T-helper 1 cell treated with Interleukin-12 subunit alpha and Interleukin-12 subunit beta and Interleukin-4 antibody, amounts not matched to agents 30 ng/mL and 1 ng/mL, for 36 hours (primary cell): ENCODE data around the gene ANKRD1. TPM values are rescaled to one million over a fixed set of nuclear protein-coding genes. Genes with fewer than 3 reads are reported as not detected.

ENCODE experiments used
- intact Hi-C: fragments of 100-400 bp; cut with micrococcal nuclease; formaldehyde crosslinking; loops from one replicate; pipeline ENCODE4 v1.15.1; 2024
- total RNA-seq: library from RNA; stranded (reverse); gene quantifications from 2 replicates; pipeline ENCODE4 v1.2.3, GENCODE V29; 2022

Gene ANKRD1
- total RNA-seq, 1 donor from 2014 or later: not detected

DNA sequence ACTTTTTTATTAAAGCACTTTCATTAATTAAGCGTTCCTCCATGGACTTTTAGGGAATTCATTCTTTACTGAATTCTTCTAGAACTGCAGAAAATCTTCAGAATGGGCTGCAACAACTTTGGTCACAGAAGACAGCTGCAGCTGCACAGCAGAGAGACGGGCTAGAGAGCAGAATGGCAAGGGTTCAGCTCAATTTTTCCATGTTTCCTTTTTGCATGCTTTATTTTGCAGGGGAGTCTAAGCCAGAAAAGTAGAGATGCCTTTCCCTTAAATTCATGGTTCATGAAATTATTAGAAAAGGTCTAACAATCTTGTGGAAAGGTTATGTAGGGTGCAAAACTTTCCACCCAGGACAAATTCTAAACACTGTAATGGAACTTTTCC lies 15.4 kb upstream of the ANKRD1 start:
- intact Hi-C loops: no loop called here

DNA sequence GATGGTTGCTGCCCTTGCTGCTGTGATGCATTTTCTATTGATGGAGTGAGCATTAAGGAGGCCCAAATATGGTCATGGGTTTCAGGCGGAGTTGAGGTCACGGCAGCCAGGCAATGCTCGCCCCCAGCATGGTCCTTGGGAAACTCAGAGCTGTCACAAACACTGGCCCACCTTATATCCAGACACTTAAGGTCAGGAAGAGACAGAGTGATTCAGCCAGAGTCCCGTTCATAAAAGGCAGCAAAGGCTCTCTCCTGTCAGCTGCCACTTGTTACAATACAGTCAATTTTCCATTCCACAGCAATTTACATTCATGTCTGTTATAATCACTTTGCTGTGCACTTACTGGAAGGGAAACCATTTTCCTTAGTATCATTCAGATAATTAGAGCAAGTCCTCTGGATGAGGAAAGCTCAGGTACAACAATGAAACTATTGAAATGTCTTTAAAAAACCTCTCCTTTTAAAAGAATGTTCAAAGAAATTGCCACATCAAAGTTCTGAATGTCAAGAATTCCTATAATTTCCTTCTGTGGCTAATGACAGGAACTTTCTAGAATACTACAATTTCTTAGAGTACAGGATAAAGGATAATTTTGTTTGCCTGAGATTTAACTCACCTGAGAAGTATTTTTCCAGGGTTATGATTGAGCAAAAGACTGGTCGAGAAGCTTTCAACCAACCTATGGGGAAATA lies 14.8 kb upstream of the ANKRD1 start:
- intact Hi-C loops: no loop called here

DNA sequence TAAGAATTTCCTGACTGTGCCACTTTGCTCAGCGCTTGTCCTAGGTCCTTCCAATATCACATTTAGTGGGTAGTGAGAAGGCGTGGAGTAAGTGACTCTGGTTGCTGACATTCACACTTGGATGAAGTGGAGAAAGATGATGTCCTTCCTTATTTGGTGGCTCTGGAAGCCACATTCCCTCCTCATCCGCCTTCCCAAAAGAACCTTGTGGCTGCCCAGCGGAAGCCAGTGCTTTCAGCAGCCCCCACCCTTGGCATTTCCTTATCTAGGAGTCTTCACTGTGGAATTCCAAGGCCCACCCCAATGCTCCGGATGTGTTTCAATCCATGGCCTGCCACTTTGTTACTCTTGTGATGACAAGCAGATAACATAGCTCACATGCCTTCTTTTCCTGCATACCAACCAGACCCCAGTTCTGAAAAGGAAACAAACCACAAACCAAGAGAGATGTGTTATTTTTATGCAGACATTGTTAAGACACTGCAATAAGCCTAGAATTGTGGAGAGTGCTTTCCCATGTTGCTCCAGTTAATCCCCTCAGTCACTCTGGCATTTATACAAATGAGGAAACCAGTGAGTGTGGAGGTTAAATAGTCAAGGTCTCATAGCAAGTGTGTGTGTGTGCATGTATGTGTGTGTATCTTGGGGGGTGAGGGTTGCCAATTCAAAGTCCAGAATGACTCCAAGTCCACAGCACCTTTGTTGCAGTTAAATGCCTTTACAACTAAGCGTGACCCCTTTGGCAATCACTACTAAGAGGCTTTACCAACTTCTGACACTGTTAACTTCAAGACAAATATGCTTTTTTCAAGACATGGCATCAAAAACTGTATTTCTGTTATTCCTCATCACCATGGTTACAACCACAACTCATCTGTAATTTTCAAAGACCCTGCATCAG lies 10.3 kb upstream of the ANKRD1 start:
- intact Hi-C loops: no loop called here

DNA sequence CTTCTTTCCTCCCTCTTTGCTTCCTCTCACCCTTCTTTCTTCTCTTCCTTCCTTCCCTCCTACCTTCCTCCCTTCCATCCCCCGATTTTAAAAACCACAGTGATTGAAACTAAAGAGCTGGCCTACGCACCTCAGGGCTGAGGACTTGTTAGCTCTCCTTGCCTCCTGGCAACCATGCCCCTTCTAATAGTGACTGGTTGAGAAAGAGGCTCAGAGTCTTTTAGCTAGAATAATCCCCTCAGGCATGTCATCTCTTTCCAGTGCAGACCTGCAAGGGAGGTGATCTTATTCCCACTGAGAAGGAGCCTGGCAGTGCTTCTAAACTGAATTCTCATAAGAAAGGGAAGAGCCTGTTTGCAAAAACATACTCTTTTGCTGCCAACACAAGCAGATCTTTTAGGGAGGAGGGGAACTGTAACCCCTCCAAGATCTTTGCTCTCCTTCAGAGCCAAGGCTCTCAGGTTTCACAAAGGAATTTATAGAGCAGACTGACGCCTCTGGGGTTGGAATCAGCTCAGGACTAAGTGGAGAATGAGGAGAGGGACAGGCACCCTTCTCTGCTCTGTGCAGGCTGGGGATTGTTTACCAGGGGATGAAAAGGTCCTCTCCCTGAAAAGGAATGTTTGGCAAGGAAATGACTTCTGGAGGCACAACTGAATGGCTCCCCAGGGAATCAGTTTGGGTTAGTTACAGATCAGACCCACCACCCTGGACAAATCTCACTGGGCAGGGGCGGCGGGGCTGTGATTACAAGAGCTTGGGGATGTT lies 9.4 kb upstream of the ANKRD1 start:
- intact Hi-C loops: no loop called here

DNA sequence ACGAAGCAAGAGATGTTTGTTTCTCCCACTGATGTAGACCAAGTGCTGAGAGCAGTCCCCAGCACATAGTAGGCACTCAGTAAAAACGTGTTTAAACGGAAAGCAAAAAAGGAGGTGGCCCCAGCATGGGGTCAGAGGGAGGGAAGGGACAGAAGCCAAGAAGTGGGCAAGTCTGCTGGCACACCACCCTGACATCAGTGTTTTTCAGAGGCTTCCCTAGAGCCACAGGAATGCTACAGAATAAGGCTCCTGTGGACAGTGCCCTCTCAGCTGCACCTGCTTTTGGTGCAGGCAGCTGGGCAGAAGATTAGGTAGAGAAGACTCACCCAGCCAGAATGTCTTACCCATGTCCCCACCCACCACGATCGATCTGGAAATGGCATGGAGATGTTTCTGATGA lies 8.3 kb upstream of the ANKRD1 start:
- intact Hi-C loops: no loop called here

DNA sequence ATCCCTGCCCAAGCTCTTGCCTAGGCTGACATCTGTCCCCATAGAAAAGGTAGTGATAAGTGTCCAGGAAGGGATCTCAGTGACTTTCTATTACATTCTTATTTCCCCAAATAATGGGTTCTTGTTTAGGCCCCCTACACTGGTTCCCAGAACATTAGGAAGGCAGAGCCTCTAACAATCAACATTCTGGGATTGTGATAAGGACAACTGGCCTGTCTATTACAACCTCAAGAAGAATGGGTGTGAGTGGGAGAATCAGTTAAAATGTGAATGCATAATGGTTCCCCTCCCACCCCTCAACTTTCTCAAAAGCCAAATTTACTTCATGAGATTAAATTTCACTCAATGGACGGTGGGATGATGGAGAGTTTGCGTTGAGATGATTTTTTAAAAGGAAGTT lies 6.4 kb upstream of the ANKRD1 start:
- intact Hi-C loops: no loop called here

DNA sequence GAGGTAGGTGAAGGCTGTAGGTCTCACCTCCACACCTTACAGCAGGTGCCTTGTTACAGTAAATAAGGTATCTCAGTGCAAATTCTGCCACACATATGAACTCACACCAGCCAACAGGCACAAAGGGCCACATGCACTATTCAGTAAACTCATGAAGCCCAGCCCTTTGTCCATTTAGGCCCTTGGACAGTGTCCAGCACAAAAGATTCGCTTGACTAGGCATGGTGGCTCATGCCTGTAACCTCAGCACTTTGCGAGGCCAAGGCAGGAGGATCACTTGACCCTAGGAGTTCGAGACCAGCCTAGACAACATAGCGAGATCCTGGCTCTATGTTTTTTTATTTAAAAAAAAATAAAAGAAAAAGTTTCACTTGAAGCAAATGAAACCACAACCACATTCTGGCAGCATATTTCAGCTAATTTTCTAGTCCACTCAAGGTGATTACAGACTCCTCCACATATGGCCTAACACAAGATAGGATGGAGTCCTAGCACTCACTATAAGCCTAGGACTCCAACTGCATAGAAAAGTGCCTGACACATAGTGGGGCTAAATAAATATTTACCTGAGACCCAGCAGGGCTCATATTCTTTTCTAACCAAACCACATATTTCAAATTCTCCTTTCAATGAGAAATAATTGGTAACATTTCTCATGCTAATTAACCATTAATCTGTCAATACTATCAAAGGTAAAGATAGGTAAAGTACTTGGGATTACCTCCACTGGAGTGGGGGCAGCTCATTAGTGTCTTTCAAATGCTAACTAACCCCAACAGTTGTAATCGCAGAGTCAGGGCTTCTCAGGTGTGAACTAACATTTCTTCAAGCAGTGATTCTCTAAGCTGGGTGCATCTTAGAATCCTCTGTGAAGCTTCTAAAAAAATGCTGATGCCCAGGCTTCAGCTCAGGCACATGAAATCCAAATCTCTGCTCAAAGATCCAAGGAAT lies 4.5 kb upstream of the ANKRD1 start:
- intact Hi-C loops: no loop called here

DNA sequence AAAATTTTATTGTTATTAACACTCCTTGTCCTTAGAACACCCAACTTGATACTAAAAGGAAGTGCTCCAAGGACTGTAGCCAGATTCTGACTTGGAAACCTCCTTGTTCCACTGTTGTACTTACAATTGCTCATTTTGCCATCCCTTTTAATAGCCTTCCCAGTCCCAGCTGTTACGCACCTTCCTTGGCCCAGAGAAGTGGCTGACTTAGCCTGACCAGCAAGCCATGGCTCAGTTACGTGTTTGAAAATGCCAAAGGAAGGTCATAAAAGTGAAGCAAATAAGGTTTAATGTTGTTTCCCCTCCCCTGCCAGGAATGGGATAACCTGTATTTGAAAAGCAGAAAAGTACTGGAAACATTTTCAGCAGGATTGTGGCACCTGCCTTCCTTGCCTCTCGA lies 3.7 kb upstream of the ANKRD1 start:
- intact Hi-C loops: no loop called here

DNA sequence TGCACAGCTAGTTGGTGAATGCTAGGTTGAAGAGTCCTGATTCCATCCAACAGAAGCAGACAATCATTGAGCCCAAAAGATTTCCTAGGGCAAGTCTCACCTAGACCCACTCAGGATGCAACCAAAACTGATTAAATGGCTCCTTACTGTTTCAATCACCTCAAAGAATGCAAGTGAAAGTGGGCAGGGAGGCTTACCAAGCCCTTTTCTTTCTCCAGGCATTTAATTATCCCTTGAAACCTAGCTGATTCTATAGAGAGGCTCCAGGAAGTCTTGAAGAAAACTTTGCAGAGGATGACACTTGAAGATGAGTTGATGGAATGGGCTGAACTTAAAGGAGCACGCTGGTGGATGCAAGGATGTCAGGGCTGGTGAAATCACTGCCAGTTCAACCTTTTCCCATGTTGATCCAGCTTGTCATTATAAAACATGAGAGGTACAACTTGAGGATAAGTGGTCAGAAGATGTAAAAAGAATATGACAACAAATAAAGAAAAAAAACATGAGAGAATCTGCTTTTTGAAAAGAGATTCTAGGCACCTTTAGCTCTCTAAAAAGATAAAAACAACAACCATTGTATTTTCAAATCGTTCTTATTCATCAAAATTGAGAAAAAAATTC lies 2.3 kb upstream of the ANKRD1 start:
- intact Hi-C loops: no loop called here

DNA sequence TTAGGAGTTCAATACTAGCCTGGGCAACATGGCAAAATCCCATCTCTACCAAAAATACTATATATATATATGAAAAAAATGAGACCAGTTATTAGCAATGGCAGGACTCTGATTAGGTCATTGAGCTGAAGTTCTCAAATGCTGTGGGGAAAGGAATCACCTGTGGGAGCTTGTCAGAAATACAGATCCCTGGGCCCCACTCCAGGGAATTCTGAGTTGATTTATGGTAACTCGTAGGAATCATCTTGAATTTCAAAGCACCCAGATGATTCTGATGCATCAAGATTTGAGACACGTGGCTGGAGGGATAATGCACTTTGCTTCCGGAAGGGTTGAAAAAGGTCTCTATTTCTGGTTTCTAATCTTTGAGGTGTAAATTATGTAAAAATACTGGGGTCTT lies 1.0 kb upstream of the ANKRD1 start:
- intact Hi-C loops: no loop called here

DNA sequence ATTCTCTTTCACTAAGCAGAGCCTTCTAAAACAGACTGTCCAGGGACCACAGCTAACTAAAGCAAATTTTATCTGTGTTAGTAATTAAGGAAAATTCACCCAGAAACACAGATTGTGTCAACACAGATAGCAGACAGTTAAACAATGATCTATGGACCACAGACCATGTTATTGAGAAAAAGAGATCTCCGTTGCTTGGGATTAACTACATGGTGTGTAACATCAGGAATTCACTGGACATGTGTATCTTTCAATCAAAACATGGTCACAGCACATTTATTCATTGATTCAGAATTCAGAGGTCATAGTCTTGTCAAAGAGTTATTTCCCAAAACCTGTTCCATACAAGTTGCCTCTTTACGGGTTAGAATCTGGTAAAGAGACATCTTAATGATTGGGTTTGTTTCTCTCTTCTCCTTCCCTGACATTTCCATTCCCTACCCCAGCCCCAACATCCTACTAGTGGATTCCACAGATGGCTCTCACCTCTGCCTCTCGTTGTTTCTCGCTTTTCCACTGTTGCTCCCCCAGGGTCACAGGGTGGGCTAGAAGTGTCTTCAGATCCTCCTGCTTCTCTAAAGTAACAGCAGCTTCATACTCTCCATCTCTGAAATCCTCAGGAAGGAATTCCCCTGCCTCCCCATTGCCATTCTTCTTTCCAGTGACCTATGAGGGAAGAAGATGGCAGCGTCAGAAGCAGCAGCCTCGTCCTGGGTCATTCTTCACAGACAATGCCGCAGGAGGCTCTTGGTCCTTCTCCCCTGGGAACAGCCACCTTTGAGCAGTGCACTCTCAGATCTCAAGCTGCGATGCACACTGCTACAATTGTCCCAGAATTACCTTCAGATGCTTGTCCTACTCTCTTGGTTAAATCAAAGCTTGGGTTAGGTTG lies 958 bp downstream of the ANKRD1 start:
- intact Hi-C loops: no loop called here

DNA sequence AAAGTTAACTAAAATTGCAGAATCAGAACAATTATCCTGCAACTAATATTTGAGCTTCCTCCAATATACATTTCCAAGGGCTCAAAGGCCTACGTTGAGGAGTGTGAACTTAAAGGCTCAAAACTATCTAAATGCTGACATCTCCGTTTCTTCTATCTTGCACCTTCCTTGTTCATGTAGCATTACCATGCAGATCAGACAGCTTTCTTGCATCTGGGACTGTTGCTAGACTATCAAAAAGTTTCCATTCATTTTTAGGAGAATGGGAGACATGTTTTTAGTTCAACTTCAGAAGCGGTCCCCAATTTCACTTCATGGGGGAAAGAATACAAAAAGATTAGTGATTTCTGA lies 2.9 kb downstream of the ANKRD1 start:
- intact Hi-C loops: no loop called here

DNA sequence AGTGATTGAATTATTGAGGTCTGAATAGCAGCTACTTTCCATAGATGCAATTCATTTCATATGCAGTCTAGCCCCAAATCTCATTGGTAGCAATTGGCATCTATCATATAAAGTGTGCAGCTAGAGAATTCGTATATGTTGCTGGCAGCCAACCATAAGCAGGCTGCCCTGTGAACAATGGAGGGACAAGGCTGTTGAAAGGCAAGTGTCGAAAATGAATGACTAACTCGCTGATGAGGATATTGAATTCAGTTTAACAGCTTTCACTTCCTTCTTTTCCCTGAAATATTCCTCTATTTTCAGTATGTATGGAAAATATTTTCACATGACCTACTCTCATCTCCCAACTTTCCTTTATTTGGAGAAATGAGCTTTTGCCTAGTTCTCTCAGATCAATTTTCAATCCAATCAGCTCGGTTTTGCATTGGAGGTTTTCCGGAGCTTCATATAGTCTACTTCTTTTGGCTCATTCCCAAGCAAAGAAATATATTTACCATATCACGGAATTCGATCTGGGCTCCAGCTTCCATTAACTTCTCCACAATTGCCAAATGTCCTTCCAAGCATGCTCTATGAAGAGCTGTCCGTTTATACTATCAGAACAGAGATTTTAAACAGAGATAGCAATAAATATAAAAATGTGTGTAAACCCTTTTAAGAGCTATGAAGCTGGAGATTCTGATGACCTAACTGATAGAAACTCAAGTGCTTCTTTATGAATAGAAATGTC lies 3.5 kb downstream of the ANKRD1 start:
- intact Hi-C loops: no loop called here

DNA sequence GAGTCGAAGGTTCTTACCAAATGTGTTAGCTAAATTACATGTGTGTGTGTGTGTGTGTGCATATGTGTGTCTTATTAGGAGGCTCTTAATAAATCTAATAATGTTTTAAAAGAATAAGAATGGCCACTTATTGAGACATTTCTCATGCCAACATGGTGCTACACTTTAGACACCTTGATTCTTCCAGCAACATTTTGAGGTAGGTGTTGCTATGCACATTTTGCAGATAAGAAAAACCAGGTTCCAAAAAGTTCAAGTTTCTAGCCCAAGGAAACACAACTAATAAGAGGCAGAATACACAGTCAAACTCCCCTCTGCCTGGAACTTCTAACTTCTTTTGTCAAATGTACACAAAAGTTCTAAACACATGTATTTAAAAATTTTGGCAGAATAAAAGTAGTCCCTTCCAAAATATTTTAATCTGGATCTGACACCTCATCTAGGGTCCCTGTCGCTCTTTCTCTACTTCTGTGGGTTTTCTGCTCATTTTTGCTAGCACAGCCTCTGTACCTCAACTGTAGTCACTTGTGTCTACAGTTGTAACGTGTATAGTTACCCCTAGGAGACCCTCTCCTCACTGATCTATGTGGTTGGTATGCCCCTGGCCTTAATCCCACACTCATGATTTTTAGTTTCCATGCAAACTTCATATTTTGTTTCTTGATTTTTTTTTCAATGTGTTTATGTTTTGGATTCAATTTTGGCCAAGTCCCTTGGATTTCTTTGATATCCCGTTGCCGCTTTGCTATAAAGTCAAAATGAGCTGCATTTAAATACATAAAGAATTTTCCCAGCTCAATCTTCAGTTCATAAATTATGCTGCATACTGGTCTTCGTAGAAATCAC lies 4.3 kb downstream of the ANKRD1 start:
- intact Hi-C loops: no loop called here

DNA sequence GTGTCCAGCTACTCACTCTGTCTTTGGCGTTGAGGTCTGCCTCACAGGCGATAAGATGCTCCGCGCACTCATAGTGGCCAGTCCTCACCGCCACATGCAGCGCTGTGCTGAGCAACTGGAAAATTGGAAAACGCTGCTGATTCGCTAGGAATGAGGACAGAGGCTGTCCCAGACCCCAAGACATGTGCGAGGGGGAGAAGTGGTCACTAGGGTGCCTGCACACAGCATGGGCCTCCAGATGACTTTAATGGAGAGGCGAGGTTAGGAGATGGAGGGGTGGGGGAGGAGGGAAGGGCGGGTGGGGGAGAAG lies 5.2 kb downstream of the ANKRD1 start:
- intact Hi-C loops: no loop called here

DNA sequence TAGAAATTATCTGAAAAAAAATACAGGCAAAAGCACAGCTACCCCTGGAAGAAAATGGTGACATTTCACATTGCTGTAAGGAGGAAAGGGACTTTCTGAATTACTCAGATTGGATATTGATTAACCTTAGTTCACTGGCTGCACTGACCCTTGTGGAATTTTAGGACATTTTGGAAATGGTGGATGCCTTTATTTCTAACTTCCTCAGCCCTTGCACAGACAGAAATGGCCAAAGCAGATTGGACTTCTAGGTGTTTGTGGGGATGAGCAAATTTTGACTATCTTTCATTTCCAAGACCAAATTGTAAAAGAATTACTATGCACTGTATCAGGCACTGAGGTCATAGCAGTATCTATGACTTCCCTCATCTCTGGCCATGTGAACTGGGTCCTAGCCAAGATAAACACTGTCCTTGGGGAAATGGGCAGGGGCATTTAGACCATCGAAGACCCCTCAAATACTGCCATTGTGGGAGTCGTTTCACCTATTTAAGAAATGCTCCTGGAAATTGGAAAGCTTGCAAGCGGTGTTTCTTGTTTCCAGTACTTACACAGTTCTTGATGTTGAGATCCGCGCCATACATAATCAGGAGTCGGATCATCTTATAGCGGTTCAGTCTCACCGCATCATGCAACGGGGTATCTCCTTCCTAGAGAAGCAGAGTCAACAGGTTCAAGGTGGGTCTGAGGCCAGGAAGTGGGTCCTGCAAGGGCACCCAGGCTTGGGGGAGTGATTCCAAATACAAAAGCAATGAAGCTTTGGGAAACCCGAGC lies 5.7 kb downstream of the ANKRD1 start:
- intact Hi-C loops: no loop called here

DNA sequence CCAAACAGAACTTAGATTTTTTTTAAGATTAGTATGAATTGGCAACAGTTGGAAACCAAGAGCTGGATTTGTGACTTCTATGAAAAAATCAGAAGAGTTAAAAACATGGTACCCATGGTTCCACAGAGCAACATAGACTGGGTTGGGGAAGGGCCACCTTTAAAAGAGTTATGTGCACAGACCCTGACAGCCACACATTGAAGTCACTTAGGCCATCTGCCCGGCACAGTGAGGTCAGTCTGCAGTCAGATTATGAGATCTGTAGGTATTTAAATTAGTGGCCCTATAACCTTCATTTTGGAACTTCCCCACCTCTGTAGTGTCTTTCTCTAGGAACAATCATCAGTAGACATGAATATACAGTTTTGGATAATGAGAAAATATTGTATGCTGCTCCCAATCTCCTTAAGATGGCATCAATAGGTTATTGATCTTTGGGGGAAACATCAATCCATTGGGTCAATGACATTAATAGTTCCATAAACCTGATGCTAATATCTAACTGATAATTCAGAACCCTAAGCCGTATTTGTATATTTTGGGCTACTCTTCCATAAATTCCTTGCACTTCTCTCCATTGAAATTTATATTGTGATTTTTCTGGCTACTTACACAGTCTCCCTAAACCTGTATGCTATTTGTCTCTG lies 7.0 kb downstream of the ANKRD1 start:
- intact Hi-C loops: no loop called here
